Keratinocyte (primary cell): Measurements from ENCODE around the gene ATOH1. TPM values are rescaled to one million over a fixed set of nuclear protein-coding genes. Genes with fewer than 3 reads are reported as not detected.

Experiments used
- DNase-seq: peaks from one replicate; pipeline ENCODE4 v3.0.0-alpha.2; 2011; ENCODE audit warnings: low read depth, missing footprints, low spot score
- FAIRE-seq: peaks from 2 replicates; lab custom pipeline; 2011; peaks lifted over from hg19 to GRCh38; lab: Jason Lieb, UNC
- H2AFZ ChIP-seq: 2 replicates; pipeline ENCODE4 v1.6.0; 2012; ENCODE audit warnings: low read length, control low read depth, inconsistent platforms; ENCODE audit not compliant: control insufficient read depth
- H3K27ac ChIP-seq: 2 replicates; pipeline ENCODE4 v1.5.1; 2011; ENCODE audit warnings: low read length; ENCODE audit not compliant: control insufficient read depth, insufficient read depth
- H3K27me3 ChIP-seq: 3 replicates; pipeline ENCODE4 v1.6.0; 2011; ENCODE audit warnings: low read length; ENCODE audit not compliant: control insufficient read depth, insufficient read depth; ENCODE audit errors: extremely low read depth
- H3K36me3 ChIP-seq, 2 experiments: 2 replicates in 1 of 2; 3 replicates in 1 of 2; pipeline ENCODE4 v1.5.1; 2011; ENCODE audit warnings: low read length in 2 of 2, mild to moderate bottlenecking in 1 of 2; ENCODE audit not compliant: control insufficient read depth in 2 of 2, insufficient read depth in 2 of 2; ENCODE audit errors: extremely low read depth in 1 of 2
- H3K4me1 ChIP-seq: 3 replicates; pipeline ENCODE4 v1.5.1; 2011; ENCODE audit warnings: low read length; ENCODE audit not compliant: control insufficient read depth, insufficient read depth; ENCODE audit errors: extremely low read depth
- H3K4me2 ChIP-seq: 3 replicates; pipeline ENCODE4 v1.6.0; 2011; ENCODE audit warnings: low read depth, low read length; ENCODE audit not compliant: control insufficient read depth, insufficient read depth; ENCODE audit errors: extremely low read depth
- H3K4me3 ChIP-seq, 3 experiments: fragments of 200-600 bp in 1 of 3; sonication (generic) in 1 of 3; 2 replicates in 2 of 3; 3 replicates in 1 of 3; pipeline ENCODE4 v1.5.1; 2011 to 2016; ENCODE audit warnings: low read length in 3 of 3, mild to moderate bottlenecking in 3 of 3, control low read depth in 2 of 3, inconsistent platforms in 1 of 3, low read depth in 1 of 3, mixed read lengths in 1 of 3, mixed run types in 1 of 3, moderate library complexity in 1 of 3; ENCODE audit not compliant: control insufficient read depth in 2 of 3, insufficient read depth in 2 of 3; ENCODE audit errors: extremely low read depth in 1 of 3
- H3K79me2 ChIP-seq: 2 replicates; pipeline ENCODE4 v1.6.0; 2012; ENCODE audit warnings: low read length; ENCODE audit not compliant: control insufficient read depth, insufficient read depth
- H3K9ac ChIP-seq: 3 replicates; pipeline ENCODE4 v1.6.0; 2011; ENCODE audit warnings: low read length; ENCODE audit not compliant: control insufficient read depth, insufficient read depth; ENCODE audit errors: extremely low read depth
- H3K9me1 ChIP-seq: 3 replicates; pipeline ENCODE4 v1.6.0; 2011; ENCODE audit warnings: low read length; ENCODE audit not compliant: control insufficient read depth, insufficient read depth; ENCODE audit errors: extremely low read depth
- H3K9me3 ChIP-seq: 2 replicates; pipeline ENCODE4 v1.5.1; 2012; ENCODE audit warnings: low read depth, low read length; ENCODE audit not compliant: control insufficient read depth
- H4K20me1 ChIP-seq: 3 replicates; pipeline ENCODE4 v1.6.0; 2011; ENCODE audit warnings: low read length; ENCODE audit not compliant: control insufficient read depth, insufficient read depth; ENCODE audit errors: extremely low read depth
- EZH2 ChIP-seq: IDR thresholded peaks from one replicate; pipeline ENCODE4 v1.6.1; 2012; ENCODE audit warnings: inconsistent platforms, mild to moderate bottlenecking, low read length, moderate library complexity
- dilution Hi-C: fragments of 300-500 bp; cut with MboI; formaldehyde crosslinking; loops from one replicate; pipeline ENCODE4 v1.7.0; 2020; ENCODE audit warnings: low sequenced_read_pairs; ENCODE audit not compliant: extremely low pct_ligation_motif_present
- polyA plus RNA-seq, 5 experiments: library from polyadenylated mRNA; depleted of rRNA in 3 of 5; stranded (reverse) in 3 of 5; stranded (forward) in 1 of 5; unstranded in 1 of 5; fragments of >200 nt; gene quantifications; 1 replicate in 1 of 5; 2 replicates in 3 of 5; 3 replicates in 1 of 5; pipeline versions ENCODE4 v1.2.1 to v1.2.3, GENCODE V29; 2011 to 2012; ENCODE audit warnings: missing spikeins in 2 of 5, low read depth in 1 of 5, low replicate concordance in 1 of 5
- small RNA-seq, 3 experiments: library from RNA; depleted of rRNA; stranded (forward); fragments of <200 nt; gene quantifications; one replicate each; pipeline ENCODE3, GENCODE V24; 2012; ENCODE audit warnings: low read depth in 3 of 3, low replicate concordance in 1 of 3; ENCODE audit not compliant: insufficient read length in 3 of 3
- TF ChIP-seq, protein P1 (sequence below), 3 experiments: IDR thresholded peaks in 1 of 3; conservative IDR thresholded peaks in 1 of 3; optimal IDR thresholded peaks in 1 of 3; 2 replicates in 2 of 3; 3 replicates in 1 of 3; pipeline versions ENCODE3 to v1.5.1; 2011; ENCODE audit warnings: low read length in 3 of 3, mild to moderate bottlenecking in 3 of 3, moderate library complexity in 2 of 3, control low read depth in 1 of 3, inconsistent platforms in 1 of 3; ENCODE audit not compliant: insufficient read depth in 2 of 3; ENCODE audit errors: extremely low read depth in 1 of 3

Gene ATOH1
- polyA plus RNA-seq, 1 donor (not counting 4 experiments of a cell fraction or from before 2014, with no cell fraction given): not detected

DNA sequence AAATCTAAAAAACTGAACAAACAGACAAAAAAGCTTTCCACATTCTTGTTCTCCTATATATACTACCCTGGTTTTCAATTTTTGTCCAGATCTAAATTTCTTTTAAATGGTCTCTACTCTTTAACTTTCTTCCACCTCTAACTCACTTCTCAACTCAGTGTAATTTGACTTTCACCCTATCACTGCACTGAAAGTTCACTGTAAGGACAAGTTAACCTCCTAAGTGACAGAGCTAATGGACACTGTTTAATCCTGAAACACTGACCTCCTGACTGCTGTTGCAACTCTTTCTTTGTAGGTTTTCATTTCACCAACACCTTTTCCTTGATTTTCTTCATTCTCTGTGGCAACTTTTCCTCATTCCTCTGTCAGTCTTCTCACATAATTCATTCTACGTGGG is 50.0 kb downstream of the ATOH1 start:
- no peak overlapping the region for H3K27ac ChIP-seq
- no peaks in the 10 kb centered on the region for H3K79me2 ChIP-seq
- H3K36me3 ChIP-seq: no peaks in the 10 kb centered on the region
- H2AFZ ChIP-seq: no peak overlapping the region
- DNase-seq: no peak
- TF ChIP-seq, protein P1, sequence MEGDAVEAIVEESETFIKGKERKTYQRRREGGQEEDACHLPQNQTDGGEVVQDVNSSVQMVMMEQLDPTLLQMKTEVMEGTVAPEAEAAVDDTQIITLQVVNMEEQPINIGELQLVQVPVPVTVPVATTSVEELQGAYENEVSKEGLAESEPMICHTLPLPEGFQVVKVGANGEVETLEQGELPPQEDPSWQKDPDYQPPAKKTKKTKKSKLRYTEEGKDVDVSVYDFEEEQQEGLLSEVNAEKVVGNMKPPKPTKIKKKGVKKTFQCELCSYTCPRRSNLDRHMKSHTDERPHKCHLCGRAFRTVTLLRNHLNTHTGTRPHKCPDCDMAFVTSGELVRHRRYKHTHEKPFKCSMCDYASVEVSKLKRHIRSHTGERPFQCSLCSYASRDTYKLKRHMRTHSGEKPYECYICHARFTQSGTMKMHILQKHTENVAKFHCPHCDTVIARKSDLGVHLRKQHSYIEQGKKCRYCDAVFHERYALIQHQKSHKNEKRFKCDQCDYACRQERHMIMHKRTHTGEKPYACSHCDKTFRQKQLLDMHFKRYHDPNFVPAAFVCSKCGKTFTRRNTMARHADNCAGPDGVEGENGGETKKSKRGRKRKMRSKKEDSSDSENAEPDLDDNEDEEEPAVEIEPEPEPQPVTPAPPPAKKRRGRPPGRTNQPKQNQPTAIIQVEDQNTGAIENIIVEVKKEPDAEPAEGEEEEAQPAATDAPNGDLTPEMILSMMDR (optimal IDR thresholded peaks at IDR 0.05 in 1 of 3, IDR thresholded peaks at IDR 0.05 in 1 of 3, conservative IDR thresholded peaks at IDR 0.05 in 1 of 3; ENCODE audit: extremely low read depth in 1 of 3, insufficient read depth in 2 of 3, low read length in 3 of 3): no peak
- TF ChIP-seq EZH2: no peak
- no peaks in the 10 kb centered on the region for H4K20me1 ChIP-seq
- H3K9ac ChIP-seq: no peak overlapping the region
- H3K4me1 ChIP-seq: no peaks in the 10 kb centered on the region
- H3K4me3 ChIP-seq: no peak overlapping the region
- dilution Hi-C loops: no loop called here
- no peak for FAIRE-seq
- no peaks in the 10 kb centered on the region for H3K27me3 ChIP-seq
- no peaks in the 10 kb centered on the region for H3K9me1 ChIP-seq
- no peaks in the 10 kb centered on the region for H3K9me3 ChIP-seq
- no peak overlapping the region for H3K4me2 ChIP-seq

DNA sequence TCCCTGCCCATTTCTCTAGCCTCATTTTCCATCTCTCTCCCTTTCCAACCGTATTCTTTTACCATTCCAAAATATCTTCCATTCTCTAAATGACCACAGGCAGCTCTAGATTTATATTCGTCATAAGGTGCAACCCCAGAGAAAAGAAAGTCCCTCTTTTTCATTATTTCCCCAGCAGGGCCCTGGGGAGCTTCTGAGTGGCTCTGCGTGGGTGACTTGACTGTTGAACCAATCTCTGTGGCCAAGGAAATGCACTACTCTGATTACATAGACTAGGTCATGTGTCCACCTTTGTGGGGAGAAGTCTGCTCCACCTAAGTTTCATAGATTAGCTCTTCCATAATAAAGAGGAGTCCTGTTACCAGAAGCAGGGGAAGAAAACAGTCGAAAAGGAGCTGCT is 51.4 kb downstream of the ATOH1 start:
- H3K4me2 ChIP-seq: no peak overlapping the region
- no peak overlapping the region for H3K9ac ChIP-seq
- H3K36me3 ChIP-seq: no peaks in the 10 kb centered on the region
- DNase-seq (no peak), FAIRE-seq (no peak)
- H3K27me3 ChIP-seq: no peaks in the 10 kb centered on the region
- no peak overlapping the region for H2AFZ ChIP-seq
- no peak overlapping the region for H3K4me3 ChIP-seq
- no peak for TF ChIP-seq EZH2
- TF ChIP-seq, protein P1 (optimal IDR thresholded peaks at IDR 0.05 in 1 of 3, IDR thresholded peaks at IDR 0.05 in 1 of 3, conservative IDR thresholded peaks at IDR 0.05 in 1 of 3; ENCODE audit: extremely low read depth in 1 of 3, insufficient read depth in 2 of 3, low read length in 3 of 3): no peak
- H3K79me2 ChIP-seq: no peaks in the 10 kb centered on the region
- no peaks in the 10 kb centered on the region for H3K9me1 ChIP-seq
- H4K20me1 ChIP-seq: no peaks in the 10 kb centered on the region
- H3K4me1 ChIP-seq: no peaks in the 10 kb centered on the region
- dilution Hi-C loops: no loop called here
- no peak overlapping the region for H3K27ac ChIP-seq
- H3K9me3 ChIP-seq: no peaks in the 10 kb centered on the region

Small RNA genes lying within 50 kb of the gene (small RNA-seq; reads per million reads assigned to genes)
- 0 to 0.07 (median 0) reads per million in 3 experiments for gene RNA5SP164
